CD14-positive monocyte (primary cell): Measurements from ENCODE around the gene GALNT18. TPM values are rescaled to one million over a fixed set of nuclear protein-coding genes. Genes with fewer than 3 reads are reported as not detected.

Experiments
- DNase-seq, 3 donors: peaks; one replicate each; pipeline ENCODE4 v3.0.0-alpha.2; 2011 to 2022
- H2AFZ ChIP-seq: 2 replicates; pipeline ENCODE4 v1.6.0; 2012; ENCODE audit warnings: mild to moderate bottlenecking, low read depth, low read length, inconsistent platforms; ENCODE audit not compliant: insufficient read depth, poor library complexity, severe bottlenecking
- H3K27ac ChIP-seq, 2 donors: 1 replicate in 1 of 2; 2 replicates in 1 of 2; pipeline ENCODE4 v1.5.1; 2012 to 2013; ENCODE audit warnings: low read length in 2 of 2, control low read depth in 1 of 2, inconsistent platforms in 1 of 2, low read depth in 1 of 2, mild to moderate bottlenecking in 1 of 2
- H3K27me3 ChIP-seq, 2 donors: one replicate each; pipeline versions ENCODE4 v1.6.0 to v1.6.1; 2011 to 2013; ENCODE audit warnings: low read length in 2 of 2; ENCODE audit not compliant: control insufficient read depth in 2 of 2, insufficient read depth in 2 of 2
- H3K36me3 ChIP-seq, 2 donors: replicated peaks in 1 of 2; 1 replicate in 1 of 2; 2 replicates in 1 of 2; pipeline versions ENCODE4 v1.5.1 to v1.6.1; 2012 to 2013; ENCODE audit warnings: low read length in 2 of 2, control low read depth in 1 of 2, inconsistent platforms in 1 of 2, mild to moderate bottlenecking in 1 of 2; ENCODE audit not compliant: insufficient read depth in 2 of 2, control insufficient read depth in 1 of 2
- H3K4me1 ChIP-seq, 2 donors: 1 replicate in 1 of 2; 2 replicates in 1 of 2; pipeline versions ENCODE4 v1.5.1 to v1.6.1; 2012 to 2013; ENCODE audit warnings: low read length in 2 of 2, control low read depth in 1 of 2, inconsistent platforms in 1 of 2, mild to moderate bottlenecking in 1 of 2, moderate library complexity in 1 of 2; ENCODE audit not compliant: insufficient read depth in 2 of 2, control insufficient read depth in 1 of 2
- H3K4me2 ChIP-seq: replicated peaks from 2 replicates; pipeline ENCODE3; 2012; ENCODE audit warnings: low read length, moderate library complexity, mild to moderate bottlenecking; ENCODE audit not compliant: poor library complexity, severe bottlenecking; ENCODE audit errors: extremely low read depth
- H3K4me3 ChIP-seq, 3 experiments: fragments of 200-600 bp in 1 of 3; sonication (generic) in 1 of 3; replicated peaks in 1 of 3; 1 replicate in 2 of 3; 2 replicates in 1 of 3; pipeline ENCODE4 v1.5.1; 2011 to 2013; ENCODE audit warnings: low read length in 3 of 3, mild to moderate bottlenecking in 3 of 3, control low read depth in 2 of 3, low read depth in 2 of 3, inconsistent platforms in 1 of 3, moderate library complexity in 1 of 3
- H3K79me2 ChIP-seq: 2 replicates; pipeline ENCODE4 v1.6.0; 2012; ENCODE audit warnings: mild to moderate bottlenecking, control low read depth, inconsistent platforms, low read length, moderate library complexity; ENCODE audit not compliant: insufficient read depth
- H3K9ac ChIP-seq: 2 replicates; pipeline ENCODE4 v1.6.0; 2017; ENCODE audit warnings: low read length, mild to moderate bottlenecking; ENCODE audit not compliant: insufficient read depth, poor library complexity, severe bottlenecking
- H3K9me3 ChIP-seq, 2 donors: replicated peaks in 1 of 2; 1 replicate in 1 of 2; 2 replicates in 1 of 2; pipeline versions ENCODE4 v1.5.1 to v1.6.1; 2012 to 2013; ENCODE audit warnings: low read length in 2 of 2, control low read depth in 1 of 2; ENCODE audit not compliant: control insufficient read depth in 1 of 2, insufficient read depth in 1 of 2
- H4K20me1 ChIP-seq: 2 replicates; pipeline ENCODE4 v1.6.0; 2012; ENCODE audit warnings: mild to moderate bottlenecking, low read length, control low read depth, moderate library complexity; ENCODE audit not compliant: insufficient read depth
- H3K27ac Mint-ChIP-seq, 7 donors: one replicate each; pipeline ENCODE4 v1.8.0; 2020; ENCODE audit warnings: mild to moderate bottlenecking in 7 of 7, mixed read lengths in 7 of 7, moderate library complexity in 6 of 7, inconsistent platforms in 2 of 7
- H3K27me3 Mint-ChIP-seq, 3 donors: one replicate each; pipeline ENCODE4 v1.8.0; 2021 to 2022; ENCODE audit warnings: low read depth in 3 of 3, mild to moderate bottlenecking in 3 of 3, mixed read lengths in 3 of 3, moderate library complexity in 3 of 3, inconsistent platforms in 1 of 3
- H3K36me3 Mint-ChIP-seq, 2 donors: one replicate each; pipeline ENCODE4 v1.8.0; 2020; ENCODE audit warnings: mixed read lengths in 2 of 2, inconsistent platforms in 1 of 2, mild to moderate bottlenecking in 1 of 2
- H3K4me1 Mint-ChIP-seq: one replicate; pipeline ENCODE4 v1.8.0; 2020; ENCODE audit warnings: mild to moderate bottlenecking, mixed read lengths
- H3K4me3 Mint-ChIP-seq, 2 donors: one replicate each; pipeline ENCODE4 v1.8.0; 2020; ENCODE audit warnings: mild to moderate bottlenecking in 2 of 2, mixed read lengths in 2 of 2, moderate library complexity in 1 of 2
- H3K9me3 Mint-ChIP-seq, 7 donors: one replicate each; pipeline ENCODE4 v1.8.0; 2020 to 2022; ENCODE audit warnings: mixed read lengths in 7 of 7, mild to moderate bottlenecking in 6 of 7, moderate library complexity in 6 of 7, inconsistent platforms in 2 of 7
- WGBS: methylation state at CpG from one replicate; pipeline ENCODE4 v1.1.5; 2013; ENCODE audit warnings: missing lambda C conversion rate; ENCODE audit not compliant: insufficient coverage; 5-methylcytosine and 5-hydroxymethylcytosine counted together
- intact Hi-C, 2 donors: fragments of 100-400 bp; cut with micrococcal nuclease; formaldehyde crosslinking; loops; one replicate each; pipeline versions ENCODE4 v1.15.0 to v1.15.1; 2023
- polyA plus RNA-seq, 3 donors: library from polyadenylated mRNA; depleted of rRNA in 1 of 3; unstranded in 2 of 3; stranded (reverse) in 1 of 3; fragments of 300-500 nt in 2 of 3; fragments of >200 nt in 1 of 3; fragmentation: Illumina TruSeq in 2 of 3; gene quantifications; 1 replicate in 2 of 3; 2 replicates in 1 of 3; pipeline ENCODE4 v1.2.3, GENCODE V29; 2012 to 2021
- TF ChIP-seq, protein P1 (sequence below): fragments of 200-600 bp; IDR thresholded peaks from one replicate; pipeline ENCODE4 v1.8.0; 2022; ENCODE audit warnings: antibody characterized with exemption, mild to moderate bottlenecking

GALNT18 gene
- polyA plus RNA-seq, 3 donors, result not detected

DNA sequence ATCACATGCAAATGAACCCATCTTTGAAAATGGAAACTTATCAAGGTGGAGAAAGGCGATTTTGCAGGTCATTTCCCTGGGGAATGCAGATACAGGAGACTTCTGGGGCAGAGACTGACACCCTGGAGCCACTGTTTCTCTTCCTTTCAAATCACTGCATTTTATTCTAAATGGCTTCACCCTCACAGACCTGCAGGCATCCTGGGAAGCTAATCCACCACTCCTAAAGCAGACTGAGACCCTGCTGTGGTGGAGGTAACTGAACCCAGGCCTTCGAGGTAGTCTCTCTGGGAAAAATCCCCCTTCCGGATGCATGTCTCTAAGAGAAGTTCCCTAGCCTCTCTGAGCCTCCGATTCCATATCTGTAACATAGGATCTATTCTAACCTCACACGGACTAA, 247.9 kb downstream of the GALNT18 start:
- H3K27me3 Mint-ChIP-seq, result peaks cover 9 to 20% (median 11%) of the 10 kb centered on the region in 3 donors
- H3K4me2 ChIP-seq, result no peak overlapping the region
- H2AFZ ChIP-seq, result no peak overlapping the region
- no peaks in the 10 kb centered on the region for H3K36me3 ChIP-seq
- no peak overlapping the region for H3K27ac ChIP-seq
- no peak overlapping the region for H3K4me3 ChIP-seq
- H3K9me3 Mint-ChIP-seq, result peaks cover 0 to 3% (median 0%) of the 10 kb centered on the region in 7 donors
- TF ChIP-seq, protein P1, sequence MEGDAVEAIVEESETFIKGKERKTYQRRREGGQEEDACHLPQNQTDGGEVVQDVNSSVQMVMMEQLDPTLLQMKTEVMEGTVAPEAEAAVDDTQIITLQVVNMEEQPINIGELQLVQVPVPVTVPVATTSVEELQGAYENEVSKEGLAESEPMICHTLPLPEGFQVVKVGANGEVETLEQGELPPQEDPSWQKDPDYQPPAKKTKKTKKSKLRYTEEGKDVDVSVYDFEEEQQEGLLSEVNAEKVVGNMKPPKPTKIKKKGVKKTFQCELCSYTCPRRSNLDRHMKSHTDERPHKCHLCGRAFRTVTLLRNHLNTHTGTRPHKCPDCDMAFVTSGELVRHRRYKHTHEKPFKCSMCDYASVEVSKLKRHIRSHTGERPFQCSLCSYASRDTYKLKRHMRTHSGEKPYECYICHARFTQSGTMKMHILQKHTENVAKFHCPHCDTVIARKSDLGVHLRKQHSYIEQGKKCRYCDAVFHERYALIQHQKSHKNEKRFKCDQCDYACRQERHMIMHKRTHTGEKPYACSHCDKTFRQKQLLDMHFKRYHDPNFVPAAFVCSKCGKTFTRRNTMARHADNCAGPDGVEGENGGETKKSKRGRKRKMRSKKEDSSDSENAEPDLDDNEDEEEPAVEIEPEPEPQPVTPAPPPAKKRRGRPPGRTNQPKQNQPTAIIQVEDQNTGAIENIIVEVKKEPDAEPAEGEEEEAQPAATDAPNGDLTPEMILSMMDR, result no peak
- no peaks in the 10 kb centered on the region for H3K9me3 ChIP-seq
- peaks cover 17 to 19% of the 10 kb centered on the region in 2 donors for H3K4me1 ChIP-seq
- peaks cover 9% of the 10 kb centered on the region for H3K4me1 Mint-ChIP-seq
- no peaks in the 10 kb centered on the region for H4K20me1 ChIP-seq
- intact Hi-C loops, result no loop called here
- no peak for DNase-seq
- no peaks in the 10 kb centered on the region for H3K27me3 ChIP-seq
- no peaks in the 10 kb centered on the region for H3K36me3 Mint-ChIP-seq
- WGBS, result 84% methylated on average over 5 of the region's 5 CpGs
- H3K27ac Mint-ChIP-seq, result no peak overlapping the region
- H3K79me2 ChIP-seq, result no peaks in the 10 kb centered on the region
- H3K4me3 Mint-ChIP-seq, result no peak overlapping the region
- no peak overlapping the region for H3K9ac ChIP-seq

DNA sequence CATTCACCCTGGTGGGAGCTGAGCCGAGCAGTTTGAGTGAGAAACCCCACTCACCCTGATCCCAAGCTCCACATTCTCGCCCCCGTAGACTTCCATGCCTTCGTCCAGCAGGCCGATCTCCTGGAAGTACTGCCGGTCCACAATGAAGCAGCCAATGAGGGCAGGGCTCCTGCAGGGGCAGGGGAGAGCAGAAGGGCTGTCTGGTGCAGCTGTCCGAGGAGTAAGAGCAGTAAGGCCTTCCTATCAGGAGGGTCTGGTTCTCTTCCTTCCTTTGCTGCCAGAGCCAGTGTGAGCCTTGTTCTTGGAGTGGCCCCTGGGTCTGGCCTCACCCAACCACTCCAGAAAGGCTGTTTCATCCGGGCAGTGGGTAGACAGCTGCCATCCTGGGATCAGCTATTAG, 249.3 kb downstream of the GALNT18 start:
- no peak overlapping the region for H3K4me3 ChIP-seq
- Mint-ChIP-seq H3K27ac (no peak overlapping the region), H3K27me3 (peaks cover 8 to 17% (median 13%) of the 10 kb centered on the region in 3 donors), H3K36me3 (no peaks in the 10 kb centered on the region), H3K4me1 (peaks cover 9% of the 10 kb centered on the region), H3K4me3 (no peak overlapping the region), H3K9me3 (peaks cover 0 to 15% (median 8%) of the 10 kb centered on the region in 7 donors)
- no peak overlapping the region for H3K4me2 ChIP-seq
- H3K79me2 ChIP-seq, result no peaks in the 10 kb centered on the region
- peaks cover 0 to under 1% of the 10 kb centered on the region in 2 donors for H3K9me3 ChIP-seq
- WGBS, result 83% methylated on average over 8 of the region's 8 CpGs
- H3K9ac ChIP-seq, result no peak overlapping the region
- H3K27ac ChIP-seq, result no peak overlapping the region
- H3K27me3 ChIP-seq, result no peaks in the 10 kb centered on the region
- no peak overlapping the region for H2AFZ ChIP-seq
- TF ChIP-seq, protein P1, result no peak
- intact Hi-C loops, result no loop called here
- peaks cover 17 to 19% of the 10 kb centered on the region in 2 donors for H3K4me1 ChIP-seq
- no peaks in the 10 kb centered on the region for H4K20me1 ChIP-seq
- no peak for DNase-seq
- no peaks in the 10 kb centered on the region for H3K36me3 ChIP-seq
